Activated CD4-positive, alpha-beta T cell treated with anti-CD3 and anti-CD28 coated beads for 36 hours (primary cell): Measurements from ENCODE around the gene MAP3K12. TPM values are rescaled to one million over a fixed set of nuclear protein-coding genes. Genes with fewer than 3 reads are reported as not detected.

Experiments used
- ATAC-seq: fragments of 200-7000 bp; cut with Tn5 transposase; one replicate; pipeline ENCODE4 v1.10.0; 2021; ENCODE audit warnings: mild to moderate bottlenecking, moderate library complexity
- CTCF ChIA-PET: fragments of 350-600 bp; sonication (Branson Sonifier 250); formaldehyde crosslinking; loops from one replicate; lab custom pipeline; 2021; ENCODE audit warnings: antibody characterized with exemption; lab: Charles Lee
- POLR2A ChIA-PET: fragments of 350-600 bp; sonication (Branson Sonifier 250); formaldehyde crosslinking; loops from one replicate; lab custom pipeline; 2021; ENCODE audit warnings: antibody characterized with exemption, inconsistent platforms; lab: Charles Lee
- DNase-seq: peaks from one replicate; pipeline ENCODE4 v3.0.0-alpha.2; 2020
- H3K27ac Mint-ChIP-seq: one replicate; pipeline ENCODE4 v1.8.0; 2021; ENCODE audit warnings: mixed read lengths
- H3K27me3 Mint-ChIP-seq: one replicate; pipeline ENCODE4 v1.8.0; 2021; ENCODE audit warnings: mixed read lengths
- H3K36me3 Mint-ChIP-seq: one replicate; pipeline ENCODE4 v1.8.0; 2021; ENCODE audit warnings: low read depth, mixed read lengths
- H3K4me1 Mint-ChIP-seq: one replicate; pipeline ENCODE4 v1.8.0; 2021; ENCODE audit warnings: mixed read lengths
- H3K4me3 Mint-ChIP-seq: one replicate; pipeline ENCODE4 v1.8.0; 2021; ENCODE audit warnings: mild to moderate bottlenecking, moderate library complexity, mixed read lengths
- H3K9me3 Mint-ChIP-seq: one replicate; pipeline ENCODE4 v1.8.0; 2021; ENCODE audit warnings: low read depth, mixed read lengths
- intact Hi-C, 2 experiments: fragments of 100-400 bp; cut with DNase I in 1 of 2; cut with micrococcal nuclease in 1 of 2; formaldehyde crosslinking; loops; one replicate each; pipeline versions ENCODE4 v1.14.2 to v1.15.1; 2022 to 2024; cut with DNase I, micrococcal nuclease
- total RNA-seq, 2 experiments: library from RNA; stranded (reverse); gene quantifications; one replicate each; pipeline ENCODE4 v1.2.3, GENCODE V29; 2021

The MAP3K12 gene
- total RNA-seq, 2 experiments from 2014 or later: 12.6 to 13.8 TPM

DNA sequence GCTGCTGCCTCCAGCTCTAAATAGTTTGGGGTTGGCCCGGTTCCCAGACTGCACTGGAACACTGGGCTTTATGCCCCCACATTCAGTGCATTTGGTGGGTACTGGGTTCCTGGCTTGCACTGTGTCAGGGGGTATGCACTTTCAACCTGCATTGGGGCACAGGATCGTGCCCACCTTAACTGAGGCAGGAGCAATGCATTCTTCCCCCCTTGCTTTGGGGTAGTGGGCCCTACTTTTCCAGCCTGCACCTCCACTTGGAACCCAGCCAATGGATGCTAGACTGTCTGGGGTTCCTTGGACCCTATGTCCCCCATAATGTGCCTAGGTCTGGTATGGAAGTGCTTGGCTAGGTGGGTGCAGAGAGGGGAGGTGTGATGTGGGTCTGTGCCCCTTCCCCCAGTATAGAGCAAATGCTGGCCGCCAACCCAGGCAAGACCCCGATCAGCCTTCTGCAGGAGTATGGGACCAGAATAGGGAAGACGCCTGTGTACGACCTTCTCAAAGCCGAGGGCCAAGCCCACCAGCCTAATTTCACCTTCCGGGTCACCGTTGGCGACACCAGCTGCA lies 2.4 kb upstream of the MAP3K12 start:
- DNase-seq: peak; percentile 10
- no peak for ATAC-seq
- no peaks in the 10 kb centered on the region for H3K27me3 Mint-ChIP-seq
- peak overlapping the region; percentile 81 for H3K4me3 Mint-ChIP-seq
- CTCF ChIA-PET: interaction anchor here (0.6 to 1.8 kb wide), 10 partner anchors 7 to 713 kb away, joined by 3 to 18 read pairs (median 4); partner anchors contain the start of gene AAAS
- H3K36me3 Mint-ChIP-seq: peaks cover 4% of the 10 kb centered on the region
- H3K4me1 Mint-ChIP-seq: peaks cover 31% of the 10 kb centered on the region
- intact Hi-C loops: loop anchor here (1.0 to 2.0 kb wide), 14 partner anchors 8 to 779 kb away; partner anchors contain the start of genes AAAS (in 2 of the 2), CALCOCO1 (in 2 of the 2), CBX5 (in 2 of the 2) and HNRNPA1 (in 2 of the 2)
- peak overlapping the region; percentile 93 for H3K27ac Mint-ChIP-seq
- POLR2A ChIA-PET: interaction anchor here (0.5 to 2.3 kb wide), 15 partner anchors 8 to 234 kb away, joined by 3 to 18 read pairs (median 4); partner anchors contain the start of genes AAAS, ATF7, ATP5MC2 and ESPL1
- H3K9me3 Mint-ChIP-seq: no peaks in the 10 kb centered on the region

DNA sequence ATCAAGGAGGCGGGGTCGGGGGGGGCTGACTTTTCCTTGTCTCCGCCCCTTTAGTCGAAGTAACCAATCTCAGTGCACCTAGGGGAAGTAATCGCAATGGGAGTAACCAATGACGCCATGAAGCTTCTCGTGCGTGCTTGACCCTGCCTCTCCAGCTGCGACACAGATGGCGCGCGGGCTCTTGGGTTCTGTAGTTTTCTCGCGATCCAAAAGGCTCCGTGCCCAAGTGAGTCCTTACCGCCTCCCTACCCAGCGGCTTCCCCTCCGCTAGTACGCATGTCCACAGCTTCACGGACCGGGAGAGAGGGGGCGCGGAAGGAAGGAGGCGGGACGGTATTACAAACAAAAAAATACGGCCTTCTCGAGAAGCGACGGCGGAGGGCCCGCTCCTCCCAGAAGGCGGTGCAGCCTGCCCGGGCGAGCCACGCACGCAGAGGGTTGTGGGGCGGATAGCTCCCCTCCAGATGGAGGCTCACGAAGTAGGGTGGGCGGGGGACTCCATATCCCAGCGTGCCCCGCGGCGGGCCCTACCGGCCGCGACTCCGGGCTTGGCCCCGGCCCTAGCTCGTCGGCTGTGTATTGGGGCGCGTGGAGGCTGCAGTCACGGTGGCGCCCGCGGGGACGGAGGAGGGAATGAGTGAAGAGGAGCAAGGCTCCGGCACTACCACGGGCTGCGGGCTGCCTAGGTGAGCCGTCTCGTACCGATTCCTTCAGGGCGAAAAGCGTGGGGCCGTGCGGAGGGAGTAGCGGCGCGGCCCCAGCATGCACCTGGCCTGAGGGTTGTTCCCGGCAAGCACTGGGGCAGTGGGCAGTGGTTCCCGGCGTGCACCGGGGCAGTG lies 1.7 kb upstream of the MAP3K12 start, which contains the start of gene TARBP2:
Gene TARBP2 (plus strand): TSS at position 508 of the 839 bp plus-strand sequence. CDS start 126 bp downstream, at position 634.
- H3K4me3 Mint-ChIP-seq: peak within 1 kb of the TSS; percentile 81
- H3K36me3 Mint-ChIP-seq: peaks cover 2% of the 10 kb centered on the region
- H3K4me1 Mint-ChIP-seq: peaks cover 31% of the 10 kb centered on the region
- POLR2A ChIA-PET: interaction anchor here (0.5 to 2.3 kb wide), 19 partner anchors 7 to 495 kb away, joined by 3 to 23 read pairs (median 4); partner anchors contain the start of genes AAAS, ATF7, ATP5MC2 and EIF4B
- CTCF ChIA-PET: interaction anchor here (0.6 to 1.8 kb wide), 18 partner anchors 8 to 714 kb away, joined by 3 to 18 read pairs (median 4); partner anchors contain the start of genes AAAS and ESPL1
- intact Hi-C loops: loop anchor here (1.0 to 2.0 kb wide), 16 partner anchors 8 to 780 kb away; partner anchors contain the start of genes AAAS (in 2 of the 2), CALCOCO1 (in 2 of the 2), CBX5 (in 2 of the 2) and HNRNPA1 (in 2 of the 2)
- peak within 1 kb of the TSS; percentile 98 for H3K27ac Mint-ChIP-seq
- no peaks in the 10 kb centered on the region for H3K9me3 Mint-ChIP-seq
- no peaks in the 10 kb centered on the region for H3K27me3 Mint-ChIP-seq
- ATAC-seq (peak; percentile 84), DNase-seq (peak; percentile 98)

GRCh38 chr12:53500142-53500775 lies 1.0 kb upstream of the MAP3K12 start:
- Mint-ChIP-seq H3K4me1 (peaks cover 31% of the 10 kb centered on the region), H3K27ac (peak overlapping the region; percentile 98), H3K36me3 (no peaks in the 10 kb centered on the region), H3K9me3 (no peaks in the 10 kb centered on the region), H3K4me3 (peak overlapping the region; percentile 81), H3K27me3 (no peaks in the 10 kb centered on the region)
- ATAC-seq (no peak), DNase-seq (peak; percentile 43)
- ChIA-PET CTCF (interaction anchor here (0.6 to 1.8 kb wide), 15 partner anchors 9 to 476 kb away, joined by 3 to 18 read pairs (median 4); partner anchors contain the start of genes AAAS and ESPL1), POLR2A (interaction anchor here (0.7 to 2.3 kb wide), 12 partner anchors 9 to 494 kb away, joined by 3 to 23 read pairs (median 6); partner anchors contain the start of genes AAAS, EIF4B, ESPL1 and SP1)
- intact Hi-C loops: loop anchor here (1.0 to 2.0 kb wide), 6 partner anchors 47 to 781 kb away; partner anchors contain the start of genes CBX5 (in 2 of the 2), HNRNPA1 (in 2 of the 2), EIF4B (in 1 of the 2) and PCBP2 (in 1 of the 2)

DNA sequence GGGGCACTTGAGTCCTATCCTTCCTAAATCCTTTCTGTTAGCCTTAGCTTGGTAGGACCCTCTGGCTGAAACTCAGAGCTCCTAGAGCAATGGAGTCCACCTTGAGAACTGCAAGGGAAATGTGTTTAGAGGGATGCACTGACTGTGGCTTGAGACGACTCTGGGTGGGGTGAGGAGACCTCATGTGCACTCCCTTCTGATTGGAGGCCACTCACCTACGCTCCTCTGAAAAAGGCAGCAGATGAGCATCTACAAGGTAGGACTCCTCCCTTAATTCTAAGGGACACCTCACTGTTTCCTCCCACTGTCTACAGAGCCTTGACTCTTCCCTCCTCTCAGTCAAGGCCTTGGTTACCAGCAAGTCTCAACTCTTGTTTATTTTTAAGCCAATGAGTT lies 1.0 kb downstream of the MAP3K12 start:
- H3K4me1 Mint-ChIP-seq: peaks cover 38% of the 10 kb centered on the region
- POLR2A ChIA-PET: interaction anchor here (1.0 to 1.2 kb wide), 3 partner anchors 15 to 19 kb away, joined by 3 to 7 read pairs (median 4); no protein-coding TSS in a partner anchor
- H3K9me3 Mint-ChIP-seq: no peaks in the 10 kb centered on the region
- no peak for ATAC-seq
- no peaks in the 10 kb centered on the region for H3K27me3 Mint-ChIP-seq
- CTCF ChIA-PET: interaction anchor here (0.8 to 1.8 kb wide), 3 partner anchors 10 to 178 kb away, joined by 4 to 7 read pairs (median 4); partner anchors contain the start of gene ATP5MC2
- H3K36me3 Mint-ChIP-seq: no peaks in the 10 kb centered on the region
- DNase-seq: no peak
- H3K27ac Mint-ChIP-seq: peak overlapping the region; percentile 61
- intact Hi-C loops: no loop called here
- H3K4me3 Mint-ChIP-seq: peak overlapping the region; percentile 81

GRCh38 chr12:53497461-53497860 lies 1.8 kb downstream of the MAP3K12 start:
- Mint-ChIP-seq H3K4me1 (peaks cover 37% of the 10 kb centered on the region), H3K27ac (no peak overlapping the region), H3K4me3 (no peak overlapping the region), H3K36me3 (no peaks in the 10 kb centered on the region), H3K27me3 (no peaks in the 10 kb centered on the region), H3K9me3 (no peaks in the 10 kb centered on the region)
- ChIA-PET POLR2A (interaction anchor here (0.7 to 1.1 kb wide), 3 partner anchors 14 to 24 kb away, joined by 3 to 4 read pairs (median 4); no protein-coding TSS in a partner anchor), CTCF (interaction anchor here (0.6 to 1.8 kb wide), 5 partner anchors 11 to 178 kb away, joined by 3 to 7 read pairs (median 4); partner anchors contain the start of gene ATP5MC2)
- intact Hi-C loops: no loop called here
- no peak for DNase-seq
- ATAC-seq: no peak

DNA sequence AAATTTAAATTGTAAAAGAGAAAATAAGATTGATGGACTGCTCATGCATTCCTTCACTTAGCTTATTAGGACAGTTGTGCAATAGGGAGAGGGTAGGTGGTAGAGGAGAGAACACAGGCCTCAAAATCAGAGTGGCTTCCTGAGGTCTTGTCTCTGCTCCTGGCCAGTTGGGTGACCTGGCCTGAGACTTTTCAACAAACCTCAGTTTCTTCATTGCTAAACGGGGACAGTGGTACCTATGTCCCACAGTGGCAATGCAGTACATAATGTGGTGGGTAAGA lies 2.6 kb downstream of the MAP3K12 start:
- intact Hi-C loops: no loop called here
- Mint-ChIP-seq H3K36me3 (no peaks in the 10 kb centered on the region), H3K9me3 (no peaks in the 10 kb centered on the region), H3K27me3 (no peaks in the 10 kb centered on the region), H3K4me1 (peaks cover 36% of the 10 kb centered on the region), H3K27ac (no peak overlapping the region), H3K4me3 (no peak overlapping the region)
- POLR2A ChIA-PET: interaction anchor here (0.7 kb wide), 1 partner anchor 23 kb away, joined by 4 read pairs; no protein-coding TSS in a partner anchor
- no peak for DNase-seq
- ATAC-seq: no peak
- CTCF ChIA-PET: interaction anchor here (0.7 to 2.2 kb wide), 2 partner anchors 12 to 297 kb away, joined by 4 to 6 read pairs; no protein-coding TSS in a partner anchor

- H3K4me1 Mint-ChIP-seq: peaks cover 36% of the 10 kb centered on the region
- ATAC-seq: no peak
- no peak for DNase-seq
- H3K27ac Mint-ChIP-seq: no peak overlapping the region
- CTCF ChIA-PET: interaction anchor here (0.6 to 2.2 kb wide), 5 partner anchors 13 to 908 kb away, joined by 3 to 6 read pairs (median 3); no protein-coding TSS in a partner anchor
- no peaks in the 10 kb centered on the region for H3K9me3 Mint-ChIP-seq
- POLR2A ChIA-PET: no interaction called here
- H3K27me3 Mint-ChIP-seq: no peaks in the 10 kb centered on the region
- no peak overlapping the region for H3K4me3 Mint-ChIP-seq
- no peaks in the 10 kb centered on the region for H3K36me3 Mint-ChIP-seq
- intact Hi-C loops: no loop called here
These were observed 3.1 kb downstream of the MAP3K12 start for GRCh38 chr12:53495903-53496751.

- peak overlapping the region; percentile 88 for H3K27ac Mint-ChIP-seq
- intact Hi-C loops: loop anchor here in 1 of 2 experiments (1.0 to 2.0 kb wide), 4 partner anchors 8 to 133 kb away; partner anchors contain the start of genes ATF7, PCBP2, PRR13 and TARBP2
- peak overlapping the region; percentile 80 for H3K4me3 Mint-ChIP-seq
- H3K36me3 Mint-ChIP-seq: no peaks in the 10 kb centered on the region
- H3K4me1 Mint-ChIP-seq: peaks cover 28% of the 10 kb centered on the region
- H3K27me3 Mint-ChIP-seq: no peaks in the 10 kb centered on the region
- ATAC-seq (peak; percentile 2), DNase-seq (no peak)
- no peaks in the 10 kb centered on the region for H3K9me3 Mint-ChIP-seq
- POLR2A ChIA-PET: interaction anchor here (0.7 to 1.4 kb wide), 5 partner anchors 8 to 795 kb away, joined by 3 to 4 read pairs (median 3); partner anchors contain the start of gene TARBP2
- CTCF ChIA-PET: interaction anchor here (0.6 to 1.9 kb wide), 8 partner anchors 15 to 174 kb away, joined by 3 to 11 read pairs (median 4); partner anchors contain the start of gene AAAS
These were observed 5.5 kb downstream of the MAP3K12 start for GRCh38 chr12:53493610-53494391.
